Measurements from ENCODE around the gene PPP1R16B.

PPP1R16B gene

GRCh38 chr20:38829296-38829875, 23.9 kb downstream of the PPP1R16B start:
- TF ChIP-seq, protein P1, sequence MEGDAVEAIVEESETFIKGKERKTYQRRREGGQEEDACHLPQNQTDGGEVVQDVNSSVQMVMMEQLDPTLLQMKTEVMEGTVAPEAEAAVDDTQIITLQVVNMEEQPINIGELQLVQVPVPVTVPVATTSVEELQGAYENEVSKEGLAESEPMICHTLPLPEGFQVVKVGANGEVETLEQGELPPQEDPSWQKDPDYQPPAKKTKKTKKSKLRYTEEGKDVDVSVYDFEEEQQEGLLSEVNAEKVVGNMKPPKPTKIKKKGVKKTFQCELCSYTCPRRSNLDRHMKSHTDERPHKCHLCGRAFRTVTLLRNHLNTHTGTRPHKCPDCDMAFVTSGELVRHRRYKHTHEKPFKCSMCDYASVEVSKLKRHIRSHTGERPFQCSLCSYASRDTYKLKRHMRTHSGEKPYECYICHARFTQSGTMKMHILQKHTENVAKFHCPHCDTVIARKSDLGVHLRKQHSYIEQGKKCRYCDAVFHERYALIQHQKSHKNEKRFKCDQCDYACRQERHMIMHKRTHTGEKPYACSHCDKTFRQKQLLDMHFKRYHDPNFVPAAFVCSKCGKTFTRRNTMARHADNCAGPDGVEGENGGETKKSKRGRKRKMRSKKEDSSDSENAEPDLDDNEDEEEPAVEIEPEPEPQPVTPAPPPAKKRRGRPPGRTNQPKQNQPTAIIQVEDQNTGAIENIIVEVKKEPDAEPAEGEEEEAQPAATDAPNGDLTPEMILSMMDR (conservative IDR thresholded peaks at IDR 0.05): no peak
- H3K27ac ChIP-seq: no peak overlapping the region

DNA sequence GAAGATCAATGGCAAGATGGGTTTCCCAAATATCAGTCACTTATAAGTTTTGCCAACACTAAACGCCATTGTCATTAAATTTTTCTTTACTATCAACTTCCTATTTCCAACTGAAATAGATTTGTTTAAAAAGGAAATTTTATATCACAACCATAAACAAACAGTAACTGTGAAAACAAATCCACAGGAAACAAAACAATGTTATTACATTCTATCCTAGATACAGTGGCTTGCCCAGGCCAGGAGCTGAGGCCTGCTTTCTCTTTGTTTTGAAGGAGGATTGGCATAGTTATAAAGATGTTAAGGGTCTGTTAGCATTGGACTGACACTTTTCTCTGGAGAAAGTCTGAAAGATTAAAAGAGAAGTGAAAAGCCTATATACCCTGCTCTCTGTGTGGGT, 24.9 kb downstream of the PPP1R16B start:
- H3K27ac ChIP-seq: peak overlapping the region; percentile 32

GRCh38 chr20:38831049-38831691, 25.7 kb downstream of the PPP1R16B start:
- H3K27ac ChIP-seq: peak overlapping the region; percentile 32; the same call in 1 of the 2 replicates
- TF ChIP-seq, protein P1 (conservative IDR thresholded peaks at IDR 0.05): no peak

More for the DNA sequence above, 24.9 kb downstream of the PPP1R16B start:
- TF ChIP-seq, protein P1 (conservative IDR thresholded peaks at IDR 0.05): no peak

DNA sequence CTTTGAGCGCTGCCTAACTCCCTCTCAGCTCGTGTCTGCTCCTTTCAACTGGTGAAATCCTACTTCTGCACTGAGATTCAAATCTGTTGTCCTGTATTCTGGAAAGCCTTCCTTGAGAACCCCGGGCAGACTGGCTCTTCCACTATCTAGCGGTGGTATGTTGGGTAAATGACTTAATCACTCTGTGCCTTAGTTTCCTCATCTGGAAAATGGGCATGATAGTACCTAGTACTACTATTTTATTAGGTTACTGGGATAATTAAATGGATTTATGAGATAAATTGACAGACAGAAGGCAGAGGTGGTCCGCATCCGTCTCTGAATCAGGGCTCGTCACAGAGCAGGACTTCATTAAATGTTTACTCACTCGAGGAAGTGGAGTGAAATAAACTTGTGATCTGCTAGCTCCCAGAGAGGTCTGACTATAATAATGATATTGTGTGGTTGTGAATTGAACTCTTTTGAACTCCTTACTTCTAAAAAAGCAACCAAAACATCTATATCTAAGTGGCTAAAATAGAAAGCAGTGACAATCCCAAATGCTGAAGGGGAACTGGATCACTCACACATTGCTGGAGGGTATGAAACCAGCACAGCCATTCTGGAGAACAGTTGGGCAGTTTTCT, 26.6 kb downstream of the PPP1R16B start:
- TF ChIP-seq, protein P1 (conservative IDR thresholded peaks at IDR 0.05): no peak

DNA sequence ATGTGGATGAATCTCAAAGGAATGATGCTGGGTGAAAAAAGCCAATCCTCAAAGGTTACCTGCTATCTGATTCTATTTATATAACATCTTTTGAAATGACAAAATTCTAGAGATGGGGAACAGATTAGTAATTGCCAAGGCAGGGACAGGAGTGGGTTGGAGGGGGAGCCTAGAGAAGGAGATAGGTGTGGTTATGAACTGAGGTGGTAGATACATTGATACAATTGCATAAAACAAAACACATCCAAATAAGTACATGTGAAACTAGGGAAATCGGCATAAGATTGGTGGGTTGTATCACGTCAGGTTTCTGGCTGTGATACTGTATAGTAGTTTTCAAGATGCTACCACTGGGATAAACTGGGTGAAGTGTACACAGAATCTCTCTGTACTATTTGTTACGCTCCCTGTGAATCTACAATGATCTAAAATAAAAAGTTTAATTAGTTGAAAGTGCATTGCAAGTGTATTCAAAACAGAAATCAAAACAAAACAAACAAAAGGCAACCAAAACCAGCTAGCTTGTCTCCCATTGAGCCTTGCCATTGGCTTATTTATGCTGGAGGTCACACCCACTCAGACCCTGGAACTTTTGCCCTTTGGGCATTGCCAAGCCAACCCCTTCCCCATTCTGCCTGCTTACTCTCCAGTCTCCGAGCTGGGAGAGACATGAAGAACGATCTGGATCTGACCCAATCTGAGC, 27.8 kb downstream of the PPP1R16B start:
- no peak overlapping the region for H3K27ac ChIP-seq
- TF ChIP-seq, protein P1 (conservative IDR thresholded peaks at IDR 0.05): no peak

More for the DNA sequence above, 26.6 kb downstream of the PPP1R16B start:
- no peak overlapping the region for H3K27ac ChIP-seq

DNA sequence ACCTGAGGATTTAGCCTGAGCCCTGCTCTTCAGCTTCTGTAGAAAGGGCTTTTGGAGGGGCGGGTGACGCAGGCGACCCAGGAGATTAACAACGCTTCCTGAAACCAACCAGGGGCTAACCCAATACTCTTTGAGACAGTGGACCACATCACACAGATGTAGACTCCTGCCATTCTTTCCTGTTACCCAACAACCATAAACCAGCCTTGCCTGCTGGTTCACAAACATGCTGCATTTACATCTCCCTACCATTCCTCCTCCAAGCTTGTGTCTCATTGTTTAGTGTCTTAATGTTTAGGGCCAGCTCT, 28.3 kb downstream of the PPP1R16B start:
- TF ChIP-seq, protein P1 (conservative IDR thresholded peaks at IDR 0.05): no peak
- no peak overlapping the region for H3K27ac ChIP-seq

- TF ChIP-seq, protein P1 (conservative IDR thresholded peaks at IDR 0.05): no peak
- no peak overlapping the region for H3K27ac ChIP-seq
These were observed 29.4 kb downstream of the PPP1R16B start for GRCh38 chr20:38834868-38835267.

All from VCaP (cell line).